H1 (cell line): ENCODE data around the gene TRAF5.

Experiments used
- CEBPB ChIP-seq: IDR thresholded peaks from 2 replicates; pipeline ENCODE4 v1.6.1; 2012; ENCODE audit warnings: low read depth, low read length
- CREB1 ChIP-seq: IDR thresholded peaks from 2 replicates; pipeline ENCODE4 v1.6.1; 2012; ENCODE audit warnings: inconsistent platforms
- CTCF ChIP-seq, 3 experiments: IDR thresholded peaks; 1 replicate in 2 of 3; 2 replicates in 1 of 3; pipeline versions ENCODE4 v1.5.1 to v1.6.1; 2011; ENCODE audit warnings: low read length in 3 of 3, mild to moderate bottlenecking in 3 of 3, inconsistent platforms in 2 of 3, low read depth in 1 of 3, moderate library complexity in 1 of 3; ENCODE audit not compliant: insufficient read depth in 1 of 3; ENCODE audit errors: control extremely low read depth in 1 of 3
- EP300 ChIP-seq, 2 experiments: IDR thresholded peaks; 1 replicate in 1 of 2; 2 replicates in 1 of 2; pipeline ENCODE4 v1.6.1; 2011 to 2012; ENCODE audit warnings: low read depth in 2 of 2, low read length in 2 of 2, mild to moderate bottlenecking in 2 of 2, borderline replicate concordance in 1 of 2, inconsistent platforms in 1 of 2, moderate library complexity in 1 of 2
- EZH2 ChIP-seq: fragments of 200-600 bp; sonication (generic); IDR thresholded peaks from 2 replicates; pipeline ENCODE4 v1.7.1; 2012; ENCODE audit warnings: low read depth, mild to moderate bottlenecking, moderate library complexity, low read length, inconsistent platforms; ENCODE audit not compliant: severe bottlenecking
- KDM5A ChIP-seq: fragments of 200-600 bp; IDR thresholded peaks from 2 replicates; pipeline ENCODE4 v1.7.1; 2012; ENCODE audit warnings: mild to moderate bottlenecking, low read length, inconsistent platforms, mixed read lengths
- POLR2A ChIP-seq, 2 experiments: IDR thresholded peaks; 1 replicate in 1 of 2; 2 replicates in 1 of 2; pipeline ENCODE4 v1.6.1; 2011; ENCODE audit warnings: low read depth in 2 of 2, low read length in 2 of 2, mild to moderate bottlenecking in 2 of 2; ENCODE audit errors: control extremely low read depth in 1 of 2
- RBBP5 ChIP-seq: IDR thresholded peaks from 2 replicates; pipeline ENCODE4 v1.7.1; 2012; ENCODE audit warnings: low read depth, mild to moderate bottlenecking, inconsistent platforms, low read length, moderate library complexity, borderline replicate concordance
- SP1 ChIP-seq: IDR thresholded peaks from 2 replicates; pipeline ENCODE4 v1.6.1; 2011; ENCODE audit warnings: low read depth, low read length
- SUZ12 ChIP-seq: fragments of 200-600 bp; sonication (generic); IDR thresholded peaks from 2 replicates; pipeline ENCODE4 v1.6.1; 2012; ENCODE audit warnings: mild to moderate bottlenecking, inconsistent platforms, low read length, moderate library complexity, mixed read lengths

- TF ChIP-seq KDM5A: no peak
- TF ChIP-seq SUZ12: no peak
- TF ChIP-seq RBBP5: no peak
- no peak for TF ChIP-seq CEBPB
- TF ChIP-seq CTCF (IDR thresholded peaks at IDR 0.05; ENCODE audit: control extremely low read depth in 1 of 3, insufficient read depth in 1 of 3, low read depth in 1 of 3, low read length in 3 of 3): no peak
- no peak for TF ChIP-seq EZH2
- TF ChIP-seq EP300 (IDR thresholded peaks at IDR 0.05; ENCODE audit: borderline replicate concordance in 1 of 2, low read depth in 2 of 2, low read length in 2 of 2): no peak
- TF ChIP-seq CREB1: no peak
- TF ChIP-seq POLR2A (IDR thresholded peaks at IDR 0.05; ENCODE audit: control extremely low read depth in 1 of 2, low read depth in 2 of 2, low read length in 2 of 2): no peak
- no peak for TF ChIP-seq SP1
These were observed 1.4 kb upstream of the TRAF5 start for GRCh38 chr1:211324992-211325775.
